Glutamatergic neuron (in vitro differentiated cells): ENCODE data around the gene MTCH1. TPM values are rescaled to one million over a fixed set of nuclear protein-coding genes. Genes with fewer than 3 reads are reported as not detected.

Experiments used
- DNase-seq: peaks from one replicate; pipeline ENCODE4 v3.0.0; 2022
- H3K27ac Mint-ChIP-seq: one replicate; pipeline ENCODE4 v1.8.0; 2020; ENCODE audit warnings: mild to moderate bottlenecking, mixed read lengths, inconsistent platforms; ENCODE audit not compliant: unreplicated experiment
- H3K27me3 Mint-ChIP-seq: one replicate; pipeline ENCODE4 v1.8.0; 2020; ENCODE audit warnings: mild to moderate bottlenecking, moderate library complexity, mixed read lengths, inconsistent platforms; ENCODE audit not compliant: unreplicated experiment
- H3K36me3 Mint-ChIP-seq: one replicate; pipeline ENCODE4 v1.8.0; 2020; ENCODE audit warnings: mild to moderate bottlenecking, mixed read lengths, inconsistent platforms; ENCODE audit not compliant: unreplicated experiment
- H3K4me1 Mint-ChIP-seq: one replicate; pipeline ENCODE4 v1.8.0; 2020; ENCODE audit warnings: mild to moderate bottlenecking, low read depth, mixed read lengths, inconsistent platforms; ENCODE audit not compliant: unreplicated experiment
- H3K4me3 Mint-ChIP-seq: one replicate; pipeline ENCODE4 v1.8.0; 2020; ENCODE audit warnings: mild to moderate bottlenecking, mixed read lengths, inconsistent platforms; ENCODE audit not compliant: unreplicated experiment
- H3K9me3 Mint-ChIP-seq: one replicate; pipeline ENCODE4 v1.8.0; 2020; ENCODE audit warnings: mild to moderate bottlenecking, moderate library complexity, mixed read lengths, inconsistent platforms; ENCODE audit not compliant: unreplicated experiment
- CTCF ChIP-seq: fragments of 200-600 bp; sonication (generic); IDR thresholded peaks from one replicate; pipeline ENCODE4 v1.5.0; 2021; ENCODE audit not compliant: partially characterized antibody, unreplicated experiment
- total RNA-seq: library from RNA; stranded (reverse); fragmentation: NEBNext Ultra II Directional; extraction: Animal tissue kit (Norgen Biotek cat#: 25700); gene quantifications from one replicate; pipeline ENCODE4 v1.2.1, GENCODE V29; 2021; ENCODE audit not compliant: unreplicated experiment

The MTCH1 gene
- total RNA-seq, 1 donor from 2014 or later: 179 TPM

- no peaks in the 10 kb centered on the region for H3K4me1 Mint-ChIP-seq
- DNase-seq: no peak
- no peak overlapping the region for H3K27ac Mint-ChIP-seq
- H3K27me3 Mint-ChIP-seq: peaks cover 2% of the 10 kb centered on the region
- H3K4me3 Mint-ChIP-seq: no peak overlapping the region
- peaks cover 2% of the 10 kb centered on the region for H3K9me3 Mint-ChIP-seq
- TF ChIP-seq CTCF: no peak
- H3K36me3 Mint-ChIP-seq: no peaks in the 10 kb centered on the region
Measured at GRCh38 chr6:36973647-36974046, 12.3 kb downstream of the MTCH1 start.

GRCh38 chr6:36973190-36973589 is 12.8 kb downstream of the MTCH1 start:
- Mint-ChIP-seq H3K27me3 (peaks cover 2% of the 10 kb centered on the region), H3K9me3 (peaks cover 2% of the 10 kb centered on the region), H3K36me3 (no peaks in the 10 kb centered on the region), H3K4me3 (no peak overlapping the region), H3K27ac (no peak overlapping the region), H3K4me1 (no peaks in the 10 kb centered on the region)
- DNase-seq: no peak
- TF ChIP-seq CTCF: no peak

- H3K9me3 Mint-ChIP-seq: peaks cover 2% of the 10 kb centered on the region
- TF ChIP-seq CTCF: no peak
- peaks cover 2% of the 10 kb centered on the region for H3K27me3 Mint-ChIP-seq
- H3K27ac Mint-ChIP-seq: no peak overlapping the region
- H3K4me1 Mint-ChIP-seq: no peaks in the 10 kb centered on the region
- DNase-seq: no peak
- no peaks in the 10 kb centered on the region for H3K36me3 Mint-ChIP-seq
- no peak overlapping the region for H3K4me3 Mint-ChIP-seq
Measured at GRCh38 chr6:36971921-36972673, 13.9 kb downstream of the MTCH1 start.

GRCh38 chr6:36970892-36971842 is 14.8 kb downstream of the MTCH1 start:
- no peak overlapping the region for H3K4me3 Mint-ChIP-seq
- no peak for DNase-seq
- TF ChIP-seq CTCF: no peak
- no peak overlapping the region for H3K27ac Mint-ChIP-seq
- H3K27me3 Mint-ChIP-seq: peaks cover 2% of the 10 kb centered on the region
- H3K9me3 Mint-ChIP-seq: peaks cover 3% of the 10 kb centered on the region
- no peaks in the 10 kb centered on the region for H3K36me3 Mint-ChIP-seq
- H3K4me1 Mint-ChIP-seq: no peaks in the 10 kb centered on the region
